ENCODE measurements around the gene SLC18A3.

The SLC18A3 gene

GRCh38 chr10:49610114-49610457 lies at the start of gene SLC18A3:
SLC18A3 (plus strand) TSS chr10:49610310; CDS start chr10:49610741, 431 bp downstream.
- no peak within 1 kb of the TSS for H3K9ac ChIP-seq (ENCODE audit: low read length)
- peaks cover 3% of the 10 kb centered on the region for H3K9me3 ChIP-seq (ENCODE audit: control insufficient read depth, low read depth, low read length)
- peaks cover 99% of the 10 kb centered on the region for H3K27me3 ChIP-seq (ENCODE audit: control insufficient read depth, insufficient read depth, low read length)
- H3K4me3 ChIP-seq (ENCODE audit: low read length) = peak within 1 kb of the TSS; percentile 59
- H3K4me1 ChIP-seq (ENCODE audit: control insufficient read depth, low read depth, low read length) = peaks cover 15% of the 10 kb centered on the region
- no peak within 1 kb of the TSS for H3K27ac ChIP-seq (ENCODE audit: low read length)
- no peaks in the 10 kb centered on the region for H3K36me3 ChIP-seq (ENCODE audit: control insufficient read depth, low read depth, low read length)

- no peak overlapping the region for H3K9ac ChIP-seq (ENCODE audit: low read length)
- no peaks in the 10 kb centered on the region for H3K4me1 ChIP-seq (ENCODE audit: control insufficient read depth, low read depth, low read length)
- H3K36me3 ChIP-seq (ENCODE audit: control insufficient read depth, low read depth, low read length) = no peaks in the 10 kb centered on the region
These were observed 49.6 kb upstream of the SLC18A3 start for GRCh38 chr10:49560526-49560925.

GRCh38 chr10:49562893-49563292 lies 47.2 kb upstream of the SLC18A3 start:
- H3K9me3 ChIP-seq (ENCODE audit: control insufficient read depth, low read depth, low read length) = no peaks in the 10 kb centered on the region
- H3K9ac ChIP-seq (ENCODE audit: low read length) = no peak overlapping the region
- no peak overlapping the region for H3K4me3 ChIP-seq (ENCODE audit: low read length)
- no peaks in the 10 kb centered on the region for H3K36me3 ChIP-seq (ENCODE audit: control insufficient read depth, low read depth, low read length)
- H3K27me3 ChIP-seq (ENCODE audit: control insufficient read depth, insufficient read depth, low read length) = no peaks in the 10 kb centered on the region
- no peak overlapping the region for H3K27ac ChIP-seq (ENCODE audit: low read length)
- no peaks in the 10 kb centered on the region for H3K4me1 ChIP-seq (ENCODE audit: control insufficient read depth, low read depth, low read length)

More at GRCh38 chr10:49560526-49560925, 49.6 kb upstream of the SLC18A3 start:
- Histone ChIP-seq H3K9me3 (ENCODE audit: control insufficient read depth, low read depth, low read length) (no peaks in the 10 kb centered on the region), H3K4me3 (ENCODE audit: low read length) (no peak overlapping the region), H3K27ac (ENCODE audit: low read length) (no peak overlapping the region), H3K27me3 (ENCODE audit: control insufficient read depth, insufficient read depth, low read length) (no peaks in the 10 kb centered on the region)

GRCh38 chr10:49564461-49565009 lies 45.6 kb upstream of the SLC18A3 start:
- Histone ChIP-seq H3K4me3 (ENCODE audit: low read length) (no peak overlapping the region), H3K9ac (ENCODE audit: low read length) (no peak overlapping the region), H3K4me1 (ENCODE audit: control insufficient read depth, low read depth, low read length) (no peaks in the 10 kb centered on the region), H3K36me3 (ENCODE audit: control insufficient read depth, low read depth, low read length) (no peaks in the 10 kb centered on the region), H3K27ac (ENCODE audit: low read length) (no peak overlapping the region), H3K9me3 (ENCODE audit: control insufficient read depth, low read depth, low read length) (no peaks in the 10 kb centered on the region), H3K27me3 (ENCODE audit: control insufficient read depth, insufficient read depth, low read length) (no peaks in the 10 kb centered on the region)

GRCh38 chr10:49567810-49568209 lies 42.3 kb upstream of the SLC18A3 start:
- H3K9ac ChIP-seq (ENCODE audit: low read length) = no peak overlapping the region
- no peaks in the 10 kb centered on the region for H3K9me3 ChIP-seq (ENCODE audit: control insufficient read depth, low read depth, low read length)
- H3K4me3 ChIP-seq (ENCODE audit: low read length) = no peak overlapping the region
- no peaks in the 10 kb centered on the region for H3K27me3 ChIP-seq (ENCODE audit: control insufficient read depth, insufficient read depth, low read length)
- H3K36me3 ChIP-seq (ENCODE audit: control insufficient read depth, low read depth, low read length) = no peaks in the 10 kb centered on the region
- no peaks in the 10 kb centered on the region for H3K4me1 ChIP-seq (ENCODE audit: control insufficient read depth, low read depth, low read length)
- no peak overlapping the region for H3K27ac ChIP-seq (ENCODE audit: low read length)

GRCh38 chr10:49568235-49568634 lies 41.9 kb upstream of the SLC18A3 start:
- no peak overlapping the region for H3K4me3 ChIP-seq (ENCODE audit: low read length)
- H3K27me3 ChIP-seq (ENCODE audit: control insufficient read depth, insufficient read depth, low read length) = no peaks in the 10 kb centered on the region
- no peak overlapping the region for H3K9ac ChIP-seq (ENCODE audit: low read length)
- no peaks in the 10 kb centered on the region for H3K4me1 ChIP-seq (ENCODE audit: control insufficient read depth, low read depth, low read length)
- H3K36me3 ChIP-seq (ENCODE audit: control insufficient read depth, low read depth, low read length) = no peaks in the 10 kb centered on the region
- H3K9me3 ChIP-seq (ENCODE audit: control insufficient read depth, low read depth, low read length) = no peaks in the 10 kb centered on the region
- no peak overlapping the region for H3K27ac ChIP-seq (ENCODE audit: low read length)

- Histone ChIP-seq H3K36me3 (ENCODE audit: control insufficient read depth, low read depth, low read length) (no peaks in the 10 kb centered on the region), H3K4me3 (ENCODE audit: low read length) (no peak overlapping the region), H3K27me3 (ENCODE audit: control insufficient read depth, insufficient read depth, low read length) (no peaks in the 10 kb centered on the region), H3K4me1 (ENCODE audit: control insufficient read depth, low read depth, low read length) (no peaks in the 10 kb centered on the region), H3K27ac (ENCODE audit: low read length) (no peak overlapping the region), H3K9ac (ENCODE audit: low read length) (no peak overlapping the region), H3K9me3 (ENCODE audit: control insufficient read depth, low read depth, low read length) (no peaks in the 10 kb centered on the region)
These were observed 41.0 kb upstream of the SLC18A3 start for GRCh38 chr10:49569031-49569631.

GRCh38 chr10:49571388-49571787 lies 38.7 kb upstream of the SLC18A3 start:
- Histone ChIP-seq H3K4me1 (ENCODE audit: control insufficient read depth, low read depth, low read length) (no peaks in the 10 kb centered on the region), H3K4me3 (ENCODE audit: low read length) (no peak overlapping the region), H3K9me3 (ENCODE audit: control insufficient read depth, low read depth, low read length) (no peaks in the 10 kb centered on the region), H3K36me3 (ENCODE audit: control insufficient read depth, low read depth, low read length) (no peaks in the 10 kb centered on the region), H3K9ac (ENCODE audit: low read length) (no peak overlapping the region), H3K27ac (ENCODE audit: low read length) (no peak overlapping the region), H3K27me3 (ENCODE audit: control insufficient read depth, insufficient read depth, low read length) (no peaks in the 10 kb centered on the region)

- Histone ChIP-seq H3K9ac (ENCODE audit: low read length) (no peak overlapping the region), H3K4me1 (ENCODE audit: control insufficient read depth, low read depth, low read length) (no peaks in the 10 kb centered on the region), H3K36me3 (ENCODE audit: control insufficient read depth, low read depth, low read length) (no peaks in the 10 kb centered on the region), H3K27ac (ENCODE audit: low read length) (no peak overlapping the region), H3K27me3 (ENCODE audit: control insufficient read depth, insufficient read depth, low read length) (no peaks in the 10 kb centered on the region), H3K4me3 (ENCODE audit: low read length) (no peak overlapping the region), H3K9me3 (ENCODE audit: control insufficient read depth, low read depth, low read length) (no peaks in the 10 kb centered on the region)
These were observed 37.5 kb upstream of the SLC18A3 start for GRCh38 chr10:49572594-49573114.

GRCh38 chr10:49575489-49576072 lies 34.5 kb upstream of the SLC18A3 start:
- no peaks in the 10 kb centered on the region for H3K27me3 ChIP-seq (ENCODE audit: control insufficient read depth, insufficient read depth, low read length)
- no peak overlapping the region for H3K9ac ChIP-seq (ENCODE audit: low read length)
- no peaks in the 10 kb centered on the region for H3K9me3 ChIP-seq (ENCODE audit: control insufficient read depth, low read depth, low read length)
- no peaks in the 10 kb centered on the region for H3K36me3 ChIP-seq (ENCODE audit: control insufficient read depth, low read depth, low read length)
- no peak overlapping the region for H3K27ac ChIP-seq (ENCODE audit: low read length)
- no peaks in the 10 kb centered on the region for H3K4me1 ChIP-seq (ENCODE audit: control insufficient read depth, low read depth, low read length)
- H3K4me3 ChIP-seq (ENCODE audit: low read length) = no peak overlapping the region

GRCh38 chr10:49577182-49577925 lies 32.8 kb upstream of the SLC18A3 start:
- no peak overlapping the region for H3K9ac ChIP-seq (ENCODE audit: low read length)
- no peak overlapping the region for H3K4me3 ChIP-seq (ENCODE audit: low read length)
- H3K27me3 ChIP-seq (ENCODE audit: control insufficient read depth, insufficient read depth, low read length) = no peaks in the 10 kb centered on the region
- no peaks in the 10 kb centered on the region for H3K36me3 ChIP-seq (ENCODE audit: control insufficient read depth, low read depth, low read length)
- no peak overlapping the region for H3K27ac ChIP-seq (ENCODE audit: low read length)
- no peaks in the 10 kb centered on the region for H3K9me3 ChIP-seq (ENCODE audit: control insufficient read depth, low read depth, low read length)
- H3K4me1 ChIP-seq (ENCODE audit: control insufficient read depth, low read depth, low read length) = no peaks in the 10 kb centered on the region
